ENCODE data around the gene ACAP1. TPM values are rescaled to one million over a fixed set of nuclear protein-coding genes. Genes with fewer than 3 reads are reported as not detected.
A peak's percentile ranks its signal among the peaks of the same experiment; 100 is the strongest.

The ACAP1 gene
- total RNA-seq, 2 donors from 2014 or later: 5.1 to 6.7 TPM

- Histone ChIP-seq H3K36me3 (peaks cover 68% of the 10 kb centered on the region), H3K4me3 (peak within 1 kb of the TSS; percentile 83 to 89), H3K27me3 (no peaks in the 10 kb centered on the region), H3K27ac (peak within 1 kb of the TSS; percentile 92 to 93), H3K4me1 (peaks cover 0 to 31% of the 10 kb centered on the region in 2 donors), H3K9me3 (no peaks in the 10 kb centered on the region)
- peak; percentile 93 for DNase-seq (ENCODE audit: low spot score)
- no peak for TF ChIP-seq CTCF (IDR thresholded peaks at IDR 0.05)
Measured at GRCh38 chr17:7314719-7315569, 21.4 kb upstream of the ACAP1 start, which contains the start of gene GPS2. TSS of gene GPS2 (minus strand) at chr17:7315360. CDS start at chr17:7315052, 308 bp downstream.

- Histone ChIP-seq H3K27ac (peak overlapping the region; percentile 92 to 93), H3K27me3 (no peaks in the 10 kb centered on the region), H3K4me1 (peaks cover 0 to 29% of the 10 kb centered on the region in 2 donors), H3K4me3 (peak overlapping the region; percentile 83 to 89), H3K36me3 (peaks cover 68% of the 10 kb centered on the region), H3K9me3 (no peaks in the 10 kb centered on the region)
- DNase-seq (ENCODE audit: low spot score): no peak
- no peak for TF ChIP-seq CTCF (IDR thresholded peaks at IDR 0.05)
Measured at GRCh38 chr17:7315570-7316235, 20.6 kb upstream of the ACAP1 start.

GRCh38 chr17:7317161-7317803, 19.0 kb upstream of the ACAP1 start:
- no peak for TF ChIP-seq CTCF (IDR thresholded peaks at IDR 0.05)
- peaks cover 69% of the 10 kb centered on the region for H3K36me3 ChIP-seq
- H3K9me3 ChIP-seq: no peaks in the 10 kb centered on the region
- no peak overlapping the region for H3K27ac ChIP-seq
- DNase-seq (ENCODE audit: low spot score): no peak
- peaks cover 0 to 29% of the 10 kb centered on the region in 2 donors for H3K4me1 ChIP-seq
- H3K4me3 ChIP-seq: no peak overlapping the region
- no peaks in the 10 kb centered on the region for H3K27me3 ChIP-seq

GRCh38 chr17:7318121-7318860, 18.0 kb upstream of the ACAP1 start:
- no peak overlapping the region for H3K4me3 ChIP-seq
- DNase-seq (ENCODE audit: low spot score): no peak
- peaks cover 69% of the 10 kb centered on the region for H3K36me3 ChIP-seq
- no peaks in the 10 kb centered on the region for H3K27me3 ChIP-seq
- no peak overlapping the region for H3K27ac ChIP-seq
- TF ChIP-seq CTCF (IDR thresholded peaks at IDR 0.05): no peak
- H3K9me3 ChIP-seq: no peaks in the 10 kb centered on the region
- peaks cover 0 to 23% of the 10 kb centered on the region in 2 donors for H3K4me1 ChIP-seq

GRCh38 chr17:7321466-7321865, 14.9 kb upstream of the ACAP1 start:
- H3K9me3 ChIP-seq: no peaks in the 10 kb centered on the region
- TF ChIP-seq CTCF (IDR thresholded peaks at IDR 0.05): no peak
- H3K4me1 ChIP-seq: no peaks in the 10 kb centered on the region
- H3K36me3 ChIP-seq: peaks cover 91% of the 10 kb centered on the region
- no peaks in the 10 kb centered on the region for H3K27me3 ChIP-seq
- H3K27ac ChIP-seq: no peak overlapping the region
- DNase-seq (ENCODE audit: low spot score): no peak
- no peak overlapping the region for H3K4me3 ChIP-seq

Data from right atrium auricular region (tissue), 2 donors.